ENCODE data around the gene DUSP5. TPM values are rescaled to one million over a fixed set of nuclear protein-coding genes. Genes with fewer than 3 reads are reported as not detected.

Gene DUSP5
- total and polyA plus RNA-seq, 10 of the 15 experiments (the other 5 are each of a cell fraction or from before 2014, with no cell fraction given) = 2.1 to 95.9 (median 23.4) TPM

GRCh38 chr10:110448682-110449418 lies 48.9 kb upstream of the DUSP5 start (continued):
- no peak for TF ChIP-seq ZNF592 (IDR thresholded peaks at IDR 0.05)
- no peak for TF ChIP-seq SPI1 (IDR thresholded peaks at IDR 0.05; ENCODE audit: borderline replicate concordance, insufficient read depth, low read depth, low read length)
- TF ChIP-seq CEBPB (IDR thresholded peaks at IDR 0.05; ENCODE audit: borderline replicate concordance in 1 of 2, low read depth in 2 of 2, low read length in 2 of 2) = no peak
- no peak for TF ChIP-seq MXI1 (IDR thresholded peaks at IDR 0.05; ENCODE audit: low read depth, low read length)
- no peak for TF ChIP-seq ZNF622 (IDR thresholded peaks at IDR 0.05)
- no peak for TF ChIP-seq RBBP5 (conservative IDR thresholded peaks at IDR 0.05)
- TF ChIP-seq SREBF1 (IDR thresholded peaks at IDR 0.05; ENCODE audit: low read length) = no peak
- no peak for TF ChIP-seq NFXL1 (IDR thresholded peaks at IDR 0.05; ENCODE audit: borderline replicate concordance)
- 0 out of 2 replicates have a peak, but pooled peaks have one; percentile 14 for TF ChIP-seq ZNF384 (IDR thresholded peaks at IDR 0.05; ENCODE audit: borderline replicate concordance, low read depth, low read length)
- TF ChIP-seq RELA (IDR thresholded peaks at IDR 0.05; ENCODE audit: borderline replicate concordance, partially characterized antibody) = no peak
- TF ChIP-seq CHD4 (IDR thresholded peaks at IDR 0.05) = no peak
- no peak for TF ChIP-seq HDAC2 (IDR thresholded peaks at IDR 0.05)
- TF ChIP-seq STAT3 (IDR thresholded peaks at IDR 0.05; ENCODE audit: low read depth, low read length) = no peak
- no peak for TF ChIP-seq CHD1 (IDR thresholded peaks at IDR 0.05; ENCODE audit: low read depth, low read length)
- 0 out of 2 replicates have a peak, but pooled peaks have one; percentile 52 for TF ChIP-seq MLLT1 (IDR thresholded peaks at IDR 0.05)
- no peak for TF ChIP-seq TARDBP (IDR thresholded peaks at IDR 0.05; ENCODE audit: borderline replicate concordance)
- TF ChIP-seq EP300 (IDR thresholded peaks at IDR 0.05; ENCODE audit: borderline replicate concordance in 1 of 2, control insufficient read depth in 1 of 2, low read depth in 2 of 2, low read length in 2 of 2) = peak in 1 of 2 experiments; percentile 79; a peak in 1 of 4 replicates
- no peak for TF ChIP-seq POLR2AphosphoS5 (IDR thresholded peaks at IDR 0.05; ENCODE audit: low read length)
- TF ChIP-seq IRF5 (IDR thresholded peaks at IDR 0.05; ENCODE audit: borderline replicate concordance) = no peak
- 0 out of 2 replicates have a peak, but pooled peaks have one; percentile 32 for TF ChIP-seq RELB (IDR thresholded peaks at IDR 0.05; ENCODE audit: low read depth)
- TF ChIP-seq IKZF2 (IDR thresholded peaks at IDR 0.05) = peak in 1 of 2 experiments; percentile 31; a peak in 1 of 4 replicates
- TF ChIP-seq MEF2B (IDR thresholded peaks at IDR 0.05; ENCODE audit: partially characterized antibody, poor library complexity, severe bottlenecking) = peak; percentile 19
